DMS 273 treated with DMSO at 0.1 percent for 48 hours (cell line): ENCODE results near the gene CDX2.

ENCODE experiments used
- DNase-seq: peaks from one replicate; lab custom pipeline; 2025; lab: John Stamatoyannopoulos, UW

Gene CDX2

DNA sequence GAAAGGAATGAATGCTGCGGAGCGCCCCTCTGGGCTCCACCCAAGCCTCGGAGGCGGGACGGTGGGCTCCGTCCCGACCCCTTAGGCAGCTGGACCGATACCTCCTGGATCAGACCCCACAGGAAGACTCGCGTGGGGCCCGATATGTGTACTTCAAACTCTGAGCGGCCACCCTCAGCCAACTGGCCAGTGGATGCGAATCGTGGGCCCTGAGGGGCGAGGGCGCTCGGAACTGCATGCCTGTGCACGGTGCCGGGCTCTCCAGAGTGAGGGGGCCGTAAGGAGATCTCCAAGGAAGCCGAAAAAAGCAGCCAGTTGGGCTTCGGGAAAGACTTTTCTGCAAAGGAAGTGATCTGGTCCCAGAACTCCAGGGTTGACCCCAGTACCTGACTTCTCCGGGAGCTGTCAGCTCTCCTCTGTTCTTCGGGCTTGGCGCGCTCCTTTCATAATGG is 40.7 kb downstream of the CDX2 start:
- DNase-seq = no peak

DNA sequence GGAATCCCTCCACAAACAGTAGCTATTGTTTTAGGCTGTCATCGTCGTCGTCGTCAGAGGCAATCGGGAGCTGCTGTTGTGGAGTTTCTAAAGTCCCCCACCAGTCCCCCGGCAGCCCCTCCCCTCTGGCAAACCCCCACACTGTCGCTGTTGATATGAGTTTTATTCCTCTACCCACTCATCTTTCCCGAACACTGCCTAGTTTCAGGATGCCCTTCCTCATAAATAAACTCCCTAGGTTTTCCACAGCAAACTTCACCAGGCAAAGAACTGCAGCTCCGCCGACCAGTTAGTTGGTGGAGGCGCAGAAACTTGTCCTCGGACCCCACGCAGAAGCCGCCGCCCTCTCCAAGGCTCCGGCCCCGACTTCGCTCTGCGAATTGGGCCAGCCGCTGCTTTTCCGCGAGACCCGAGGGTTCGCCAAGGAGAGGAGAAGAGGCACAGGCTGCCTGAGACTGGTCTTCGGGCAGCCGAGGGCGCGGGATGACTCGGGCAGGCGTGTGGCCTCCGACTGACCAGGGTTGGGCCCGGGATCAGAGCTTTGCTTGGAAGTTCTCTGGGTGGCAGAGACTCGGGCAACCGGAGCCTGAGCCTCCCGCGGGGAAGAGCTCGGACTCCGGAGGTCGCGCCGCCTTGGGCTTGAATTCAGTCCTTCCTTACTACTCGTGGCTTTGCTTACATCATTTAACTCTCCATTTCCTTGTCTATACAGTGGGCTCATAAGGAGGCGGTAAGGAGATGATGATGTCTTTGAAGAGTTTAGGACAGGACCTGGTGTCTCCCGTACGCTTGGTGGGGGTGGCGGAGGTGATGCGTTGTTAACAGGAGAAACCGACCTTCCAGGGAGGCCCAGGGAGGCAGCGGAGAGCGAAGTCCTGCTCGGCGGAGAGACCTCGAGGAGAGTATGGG is 41.4 kb downstream of the CDX2 start:
- no peak for DNase-seq

DNA sequence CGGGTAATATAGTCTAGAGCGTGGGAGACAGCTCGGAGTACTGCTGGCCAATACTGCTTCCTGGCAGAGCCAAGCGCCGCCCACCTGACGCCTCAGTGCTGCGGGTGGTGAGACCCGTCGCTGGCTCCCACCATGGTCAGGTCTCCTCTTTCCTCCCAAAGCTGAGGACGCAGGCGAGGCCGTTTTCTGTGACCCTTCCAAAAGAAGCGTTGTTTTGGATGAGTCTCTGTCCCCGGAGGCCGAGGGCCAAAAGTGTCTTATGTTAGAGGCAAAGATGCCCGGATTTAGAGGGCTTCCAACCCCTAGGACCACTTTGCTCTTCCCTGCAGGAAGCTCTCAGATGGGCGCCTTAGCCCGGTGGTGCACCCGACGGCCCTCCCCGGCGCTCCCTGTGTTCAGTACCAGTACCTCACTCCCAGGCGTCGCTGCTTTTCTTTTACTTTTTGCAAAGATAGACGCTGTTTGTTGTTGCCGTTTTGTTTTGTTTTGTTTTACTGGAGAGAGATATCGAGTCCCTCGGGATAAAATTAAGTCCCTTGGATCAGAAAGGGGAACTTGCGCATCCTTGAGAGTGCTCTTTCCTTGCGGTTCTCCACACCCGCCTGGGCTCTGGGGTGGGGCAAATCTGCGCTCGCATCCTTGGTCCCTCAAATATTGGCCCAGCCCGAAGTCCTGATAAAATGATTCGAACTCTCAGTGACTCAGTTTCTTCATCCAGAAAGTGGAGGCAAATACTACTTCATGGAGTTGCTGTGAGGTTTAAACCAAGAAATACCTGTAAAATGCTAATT is 42.3 kb downstream of the CDX2 start:
- DNase-seq = no peak

DNA sequence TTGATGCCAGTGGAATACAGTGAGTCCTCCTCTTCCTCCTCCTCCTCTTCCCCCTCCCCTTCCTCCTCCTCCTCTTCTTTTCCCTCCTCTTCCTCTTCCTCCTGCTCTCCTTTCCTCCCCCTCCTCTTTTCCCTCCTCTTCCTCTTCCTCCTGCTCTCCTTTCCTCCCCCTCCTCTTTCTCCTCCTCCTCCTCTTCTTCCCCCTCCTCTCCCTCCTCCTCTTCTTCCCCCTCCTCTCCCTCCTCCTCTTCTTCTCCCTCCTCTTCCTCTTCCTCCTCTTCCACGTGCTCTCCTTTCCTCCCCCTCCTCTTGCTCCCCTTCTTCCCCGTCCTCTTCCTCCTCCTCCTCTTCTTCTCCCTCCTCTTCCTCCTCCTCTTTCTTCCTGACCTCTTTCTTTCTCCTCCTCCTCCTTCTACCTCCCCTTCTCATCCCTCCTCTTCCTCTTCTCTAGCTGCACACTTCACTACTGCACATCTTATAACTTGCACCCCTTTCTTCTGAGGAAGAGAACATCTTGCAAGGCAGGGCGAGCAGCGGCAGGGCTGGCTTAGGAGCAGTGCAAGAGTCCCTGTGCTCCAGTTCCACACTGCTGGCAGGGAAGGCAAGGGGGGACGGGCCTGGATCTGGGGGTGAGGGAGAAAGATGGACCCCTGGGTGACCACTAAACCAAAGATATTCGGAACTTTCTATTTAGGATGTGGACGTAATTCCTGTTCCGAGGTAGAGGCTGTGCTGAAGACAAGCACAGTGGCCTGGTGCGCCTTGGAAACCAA is 43.7 kb downstream of the CDX2 start:
- DNase-seq = no peak

DNA sequence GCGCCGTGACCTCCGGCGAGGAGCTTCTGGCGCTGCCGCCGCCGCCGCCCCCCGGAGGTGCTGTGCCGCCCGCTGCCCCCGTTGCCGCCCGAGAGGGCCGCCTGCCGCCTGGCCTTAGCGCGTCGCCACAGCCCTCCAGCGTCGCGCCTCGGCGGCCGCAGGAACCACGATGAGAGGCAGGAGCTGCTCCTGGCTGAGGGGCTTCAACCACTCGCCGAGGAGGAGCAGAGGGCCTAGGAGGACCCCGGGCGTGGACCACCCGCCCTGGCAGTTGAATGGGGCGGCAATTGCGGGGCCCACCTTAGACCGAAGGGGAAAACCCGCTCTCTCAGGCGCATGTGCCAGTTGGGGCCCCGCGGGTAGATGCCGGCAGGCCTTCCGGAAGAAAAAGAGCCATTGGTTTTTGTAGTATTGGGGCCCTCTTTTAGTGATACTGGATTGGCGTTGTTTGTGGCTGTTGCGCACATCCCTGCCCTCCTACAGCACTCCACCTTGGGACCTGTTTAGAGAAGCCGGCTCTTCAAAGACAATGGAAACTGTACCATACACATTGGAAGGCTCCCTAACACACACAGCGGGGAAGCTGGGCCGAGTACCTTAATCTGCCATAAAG is 44.5 kb downstream of the CDX2 start:
- DNase-seq = no peak

DNA sequence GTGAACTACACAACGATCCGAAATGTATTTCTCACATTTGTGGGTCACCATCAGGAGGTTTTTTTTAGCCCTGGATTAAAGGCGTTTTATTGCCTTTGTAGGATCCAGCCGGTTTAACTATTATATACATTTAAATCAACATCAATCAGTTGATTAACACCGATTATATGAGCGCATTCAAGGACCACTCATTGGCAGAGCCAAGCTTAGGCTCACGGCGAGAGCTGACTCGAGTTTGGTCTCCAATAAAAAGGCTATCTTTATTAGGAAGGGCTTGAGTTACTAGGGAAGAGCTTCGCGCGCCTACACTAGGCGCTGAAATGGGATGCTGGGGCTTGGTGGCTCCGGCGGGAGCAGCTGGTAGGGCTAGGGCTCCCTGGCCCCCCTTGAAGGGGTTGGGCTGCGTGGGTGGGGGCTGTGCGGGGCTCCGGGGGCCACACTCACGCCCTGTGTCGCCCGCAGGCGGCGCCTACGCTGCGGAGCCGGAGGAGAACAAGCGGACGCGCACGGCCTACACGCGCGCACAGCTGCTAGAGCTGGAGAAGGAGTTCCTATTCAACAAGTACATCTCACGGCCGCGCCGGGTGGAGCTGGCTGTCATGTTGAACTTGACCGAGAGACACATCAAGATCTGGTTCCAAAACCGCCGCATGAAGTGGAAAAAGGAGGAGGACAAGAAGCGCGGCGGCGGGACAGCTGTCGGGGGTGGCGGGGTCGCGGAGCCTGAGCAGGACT is 45.2 kb downstream of the CDX2 start:
- no peak for DNase-seq

DNA sequence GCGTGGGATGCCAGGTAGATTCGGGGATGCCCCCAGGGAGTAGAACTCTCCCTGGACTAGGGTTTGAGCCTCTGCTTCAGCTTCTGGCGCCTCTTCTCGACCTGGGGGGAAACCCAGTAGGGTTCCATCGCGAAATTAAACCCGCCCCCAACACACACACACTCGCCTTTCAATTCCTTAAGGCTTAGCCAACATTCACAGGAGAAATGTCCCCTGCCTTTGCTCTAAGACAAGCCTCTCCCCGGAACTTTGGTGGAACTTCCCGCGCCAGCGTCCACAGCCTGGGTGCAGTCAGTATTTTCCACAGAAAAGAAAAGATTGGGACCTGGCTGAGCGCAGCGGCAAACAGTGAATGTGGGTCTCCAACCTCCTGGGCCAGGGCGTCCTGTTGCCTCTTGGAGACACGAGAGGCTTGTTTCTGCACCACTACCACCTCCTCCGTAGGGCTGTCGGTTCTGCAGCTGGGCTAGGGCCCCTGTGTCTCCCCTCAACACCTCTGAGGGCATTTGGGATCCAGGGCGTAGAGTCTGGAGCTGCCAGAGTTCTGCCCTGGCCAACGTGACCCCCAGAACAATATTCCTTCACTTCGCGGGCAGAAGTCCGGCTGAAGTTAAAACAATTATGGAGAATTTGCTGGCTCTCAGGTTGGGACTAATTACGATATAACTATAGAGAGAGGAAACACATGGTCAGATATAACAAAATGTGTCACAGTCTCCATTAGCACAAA is 46.1 kb downstream of the CDX2 start:
- DNase-seq = no peak

DNA sequence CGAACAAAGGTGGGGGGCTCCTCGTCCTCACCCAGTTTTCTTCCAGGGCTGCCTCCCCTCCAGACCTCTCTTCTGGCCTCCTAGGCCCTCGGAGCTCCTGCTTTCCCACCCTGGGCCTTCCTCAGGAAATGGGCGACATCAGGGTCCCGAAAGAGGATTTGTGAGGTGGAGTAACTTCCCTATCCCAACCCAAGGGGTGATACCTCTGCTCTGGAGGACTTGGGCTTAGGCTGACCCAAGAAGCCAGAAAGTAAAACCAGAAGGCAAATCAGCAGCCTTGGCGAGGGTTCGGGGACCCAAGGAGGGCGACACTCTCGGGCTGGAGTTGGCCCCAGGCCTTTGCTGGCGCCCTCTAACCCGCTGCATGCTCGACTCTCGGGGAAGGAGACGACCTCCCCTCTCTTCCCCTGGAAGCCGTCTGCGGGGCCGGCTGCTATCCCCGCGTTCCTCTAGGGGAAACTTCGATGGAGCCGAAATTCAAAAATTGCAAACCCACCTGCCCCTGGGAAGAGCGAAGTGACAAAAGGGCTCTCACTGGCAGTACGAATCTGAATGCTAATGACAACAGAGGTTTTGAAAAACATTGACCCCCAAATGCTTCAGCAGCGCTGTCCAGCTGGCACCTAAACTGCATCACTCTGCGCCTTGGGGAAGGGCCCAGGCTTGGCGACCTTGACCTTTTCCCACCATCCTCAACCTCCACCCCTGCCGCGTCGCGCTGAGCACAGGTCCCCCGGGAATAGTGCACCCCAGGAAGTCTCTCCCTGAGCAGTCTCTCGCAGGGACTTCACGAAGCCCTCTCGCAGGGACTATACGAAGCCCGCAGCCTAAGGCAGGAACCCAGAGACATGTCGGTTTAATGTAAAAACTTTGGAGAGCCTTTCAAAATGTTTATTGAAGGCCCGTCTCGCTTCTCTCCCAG is 46.9 kb downstream of the CDX2 start:
- no peak for DNase-seq

DNA sequence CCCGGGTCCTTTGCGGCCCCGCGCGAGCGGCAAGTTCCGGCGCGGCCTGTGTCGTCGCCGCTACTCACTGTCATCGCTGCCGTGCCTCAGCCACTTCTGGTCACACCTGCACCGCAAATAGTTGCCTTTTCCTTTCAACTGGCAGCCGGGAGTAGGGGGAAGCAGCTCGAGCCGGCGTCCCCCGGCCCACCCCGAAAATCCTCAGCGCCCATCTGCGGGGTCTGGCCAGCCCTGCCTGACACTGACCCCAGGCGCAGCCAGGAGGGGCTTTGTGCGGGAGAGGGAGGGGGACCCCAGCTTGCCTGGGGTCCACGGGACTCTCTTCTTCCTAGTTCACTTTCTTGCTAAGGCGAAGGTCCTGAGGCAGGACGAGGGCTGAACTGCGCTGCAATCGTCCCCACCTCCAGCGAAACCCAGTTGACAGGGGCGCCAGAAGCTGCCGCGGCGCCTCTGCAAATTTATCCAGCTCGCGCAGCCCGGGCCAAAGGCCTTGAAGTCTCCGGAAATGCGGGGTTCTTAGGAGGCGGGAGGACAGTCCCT is 47.6 kb downstream of the CDX2 start:
- no peak for DNase-seq

DNA sequence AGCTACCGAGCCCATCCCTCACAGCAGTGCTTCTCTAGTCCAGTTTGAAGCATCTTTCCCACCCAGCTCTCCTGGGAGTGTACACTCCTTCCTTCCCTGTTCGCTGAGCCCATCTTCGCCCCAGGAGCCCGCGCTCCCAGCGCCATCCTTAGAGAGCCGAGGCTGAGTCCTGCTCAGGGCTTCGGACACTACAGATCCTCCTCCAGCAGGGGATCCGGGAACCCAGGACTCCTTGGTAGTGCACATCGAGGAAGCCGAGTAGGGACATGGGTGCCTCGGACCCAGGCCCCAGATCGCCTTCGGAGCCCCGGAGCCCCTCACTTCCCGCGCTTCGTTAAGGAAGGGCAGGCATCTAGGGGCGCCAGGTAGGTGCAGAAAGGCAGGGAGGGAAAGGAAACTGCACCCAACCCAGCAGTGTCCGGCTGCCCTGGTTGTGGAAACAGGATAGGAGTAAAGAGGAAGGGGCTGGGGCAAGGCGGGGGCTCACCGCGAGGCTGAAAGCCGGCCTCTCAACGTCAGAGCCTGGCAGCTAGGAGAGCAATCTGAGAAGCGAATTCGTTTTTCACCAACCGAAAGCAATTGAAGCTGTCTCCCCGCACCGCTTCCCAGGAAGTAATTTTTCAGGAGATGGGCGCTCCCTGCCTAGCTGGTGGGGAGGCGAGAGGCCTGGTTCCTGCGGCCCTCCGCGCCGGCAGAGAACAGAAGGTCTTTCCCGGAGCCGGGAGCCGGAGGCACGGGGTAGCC is 48.3 kb downstream of the CDX2 start:
- no peak for DNase-seq

DNA sequence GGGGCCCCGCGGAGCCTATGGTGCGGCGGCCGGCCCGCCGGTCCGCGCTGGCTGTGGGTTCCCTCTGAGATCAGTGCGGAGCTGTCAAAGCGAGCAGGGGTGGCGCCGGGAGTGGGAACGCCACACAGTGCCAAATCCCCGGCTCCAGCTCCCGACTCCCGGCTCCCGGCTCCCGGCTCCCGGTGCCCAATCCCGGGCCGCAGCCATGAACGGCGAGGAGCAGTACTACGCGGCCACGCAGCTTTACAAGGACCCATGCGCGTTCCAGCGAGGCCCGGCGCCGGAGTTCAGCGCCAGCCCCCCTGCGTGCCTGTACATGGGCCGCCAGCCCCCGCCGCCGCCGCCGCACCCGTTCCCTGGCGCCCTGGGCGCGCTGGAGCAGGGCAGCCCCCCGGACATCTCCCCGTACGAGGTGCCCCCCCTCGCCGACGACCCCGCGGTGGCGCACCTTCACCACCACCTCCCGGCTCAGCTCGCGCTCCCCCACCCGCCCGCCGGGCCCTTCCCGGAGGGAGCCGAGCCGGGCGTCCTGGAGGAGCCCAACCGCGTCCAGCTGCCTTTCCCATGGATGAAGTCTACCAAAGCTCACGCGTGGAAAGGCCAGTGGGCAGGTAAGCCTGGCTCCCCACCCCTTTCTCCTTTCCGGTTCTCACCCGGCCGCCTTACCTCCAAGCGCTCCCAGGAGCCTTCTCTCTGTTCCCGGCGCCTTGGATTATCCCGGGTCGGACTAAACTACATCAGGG is 49.0 kb downstream of the CDX2 start, which contains the start of gene PDX1:
Gene PDX1, plus strand, starts transcription at position 67 of the 743 bp plus-strand sequence. Its CDS starts 139 bp downstream, at position 206.
- no peak for DNase-seq

DNA sequence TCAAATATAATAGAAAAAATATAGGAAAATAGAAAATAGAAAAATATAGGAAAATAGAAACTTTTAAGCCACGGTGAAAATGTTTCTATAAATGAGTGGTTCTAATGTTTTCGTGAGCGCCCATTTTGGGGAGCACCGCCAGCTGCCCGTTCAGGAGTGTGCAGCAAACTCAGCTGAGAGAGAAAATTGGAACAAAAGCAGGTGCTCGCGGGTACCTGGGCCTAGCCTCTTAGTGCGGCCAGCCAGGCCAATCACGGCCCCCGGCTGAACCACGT is 49.5 kb downstream of the CDX2 start:
- DNase-seq = no peak

DNA sequence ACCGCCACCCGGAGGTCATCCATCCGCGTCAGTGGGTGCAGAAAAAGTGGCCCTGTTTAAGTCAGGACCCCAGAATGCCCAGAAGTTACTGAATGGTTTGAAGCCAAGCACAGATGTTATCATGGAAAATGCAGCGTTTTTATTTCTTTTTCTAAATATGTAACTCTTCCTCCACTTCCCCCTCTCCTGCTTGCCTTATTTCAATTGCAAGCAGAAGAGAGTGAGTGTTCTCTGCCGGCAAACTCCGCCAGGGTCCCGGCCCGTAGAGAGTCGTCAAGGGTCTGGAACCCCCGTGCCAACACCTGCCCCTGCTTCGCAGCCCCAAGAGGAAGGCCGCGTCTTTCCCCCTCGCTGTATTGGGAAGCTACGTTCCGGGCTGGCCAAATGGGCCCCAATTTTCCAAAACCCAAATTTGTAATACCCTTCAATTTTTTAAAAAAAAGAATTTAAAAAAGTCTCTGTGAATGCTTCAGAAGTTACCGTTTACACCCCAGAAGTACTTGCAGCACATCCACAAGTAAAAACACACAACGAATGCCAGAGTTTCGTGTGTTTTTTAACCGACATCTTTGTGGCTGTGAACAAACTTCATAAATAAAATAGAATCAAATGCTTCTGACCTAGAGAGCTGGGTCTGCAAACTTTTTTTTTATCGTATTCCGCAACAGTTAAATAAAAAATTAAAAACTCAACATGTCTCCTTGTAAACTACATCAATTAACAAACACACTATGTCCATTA is 50.0 kb downstream of the CDX2 start:
- no peak for DNase-seq

DNA sequence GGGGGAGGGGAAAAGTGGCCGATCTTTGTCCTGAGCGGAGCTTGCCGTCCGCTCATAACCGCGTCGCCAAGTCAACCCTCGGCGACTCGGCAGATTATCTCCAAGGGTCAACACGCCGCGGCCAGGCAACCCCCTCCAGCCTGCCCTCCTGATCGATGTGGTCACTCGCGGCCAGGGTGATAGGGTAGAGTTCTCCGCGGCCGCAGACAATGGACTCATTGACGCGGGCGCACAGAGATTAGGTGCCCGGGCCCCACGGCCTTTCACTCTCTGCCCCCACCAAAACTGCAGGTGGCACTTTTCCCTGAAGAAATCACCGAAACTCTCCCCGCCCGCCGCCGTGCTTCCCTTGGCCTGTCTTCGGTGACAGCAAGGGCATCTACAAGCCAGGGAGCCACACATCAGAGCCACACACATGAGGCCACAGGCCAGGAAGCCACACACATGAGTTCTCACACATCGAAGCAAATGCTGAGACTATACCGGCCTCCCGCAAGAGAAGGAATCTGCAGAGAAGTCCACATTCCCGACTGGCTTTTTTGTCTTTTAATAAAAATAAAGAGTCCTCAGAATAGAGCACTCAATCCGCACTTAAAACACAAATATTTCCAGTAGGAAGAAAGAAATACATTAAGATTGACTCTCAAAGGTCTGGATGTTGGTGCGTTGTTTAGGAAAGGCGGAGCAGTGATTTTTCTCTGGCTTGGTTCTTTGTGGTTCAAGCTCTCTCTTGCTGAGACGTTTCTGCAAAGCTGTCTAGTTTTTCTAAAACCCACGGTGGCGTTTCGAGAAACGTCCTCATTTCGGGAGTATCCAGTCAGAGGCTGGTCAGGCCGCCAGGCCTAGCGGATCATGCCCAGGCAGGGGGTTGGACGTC is 50.8 kb downstream of the CDX2 start:
- DNase-seq = no peak

DNA sequence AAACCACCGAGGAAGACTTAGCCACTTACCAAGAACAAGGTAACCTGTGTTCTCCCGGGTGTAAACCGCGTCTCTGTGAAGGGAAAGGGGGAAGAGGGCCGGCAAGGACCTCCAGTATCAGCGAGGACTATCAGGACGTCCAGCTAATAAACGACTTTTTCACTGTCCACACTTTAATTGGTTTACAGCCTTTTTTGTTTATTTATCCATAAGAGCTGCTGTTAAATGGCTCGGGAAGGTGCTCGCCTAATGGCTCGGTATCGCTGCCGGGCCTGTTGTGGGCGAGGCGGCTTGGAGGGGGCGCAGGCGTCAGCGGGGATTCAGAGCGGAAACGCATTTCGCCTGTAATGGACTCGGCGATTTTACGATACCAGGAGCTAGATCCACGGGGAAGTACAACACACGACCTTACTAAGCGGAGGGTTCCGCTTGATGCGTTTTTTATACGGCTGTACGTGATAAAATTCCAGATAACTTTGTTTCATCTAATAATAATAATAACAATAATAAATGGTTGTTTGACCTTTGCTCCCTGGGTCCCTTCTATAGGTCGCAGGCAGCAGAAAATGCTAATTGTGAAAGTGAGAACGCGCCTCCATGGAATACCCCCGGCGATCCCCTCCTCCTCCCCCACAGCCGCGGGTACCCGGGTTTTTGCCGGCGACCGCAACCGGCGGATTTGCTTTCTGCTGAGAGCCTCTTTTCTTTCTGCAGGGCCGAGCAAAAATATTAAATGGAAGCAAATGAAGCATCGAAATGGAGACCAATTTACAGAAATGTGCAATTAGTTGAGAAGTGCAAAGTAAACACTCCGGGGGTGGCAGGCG is 51.8 kb downstream of the CDX2 start:
- no peak for DNase-seq
